ENCODE results near the gene ACO1. TPM values are rescaled to one million over a fixed set of nuclear protein-coding genes. Genes with fewer than 3 reads are reported as not detected.
A peak's percentile ranks its signal among the peaks of the same experiment; 100 is the strongest.

Gene ACO1
- total RNA-seq, 2 donors from 2014 or later, result 10.1 to 16.6 TPM

DNA sequence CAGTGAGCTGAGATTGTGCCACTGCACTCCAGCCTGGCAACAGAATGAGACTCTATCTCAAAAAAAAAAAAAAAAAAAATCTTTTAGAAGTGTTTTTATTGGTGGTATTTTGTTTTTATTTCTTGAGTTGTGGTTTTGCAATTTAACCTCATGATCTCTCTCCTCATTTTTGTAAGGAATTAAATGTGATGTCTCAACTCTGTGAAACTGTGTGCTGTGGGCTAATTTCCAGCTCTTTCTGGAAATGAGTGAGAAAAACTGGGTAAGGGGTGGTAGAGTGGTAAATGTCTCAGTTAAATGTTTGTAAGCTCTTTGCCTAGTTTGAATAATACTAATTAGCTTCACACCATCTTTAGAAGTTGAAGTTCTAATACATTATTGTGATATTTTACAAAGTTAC is 29.0 kb downstream of the ACO1 start:
- DNase-seq (no peak), ATAC-seq (replicated peaks in 1 of 2) (no peak)
- no peak overlapping the region for H3K27ac Mint-ChIP-seq
- H3K4me1 Mint-ChIP-seq (ENCODE audit: low read depth), result no peaks in the 10 kb centered on the region
- H3K27me3 Mint-ChIP-seq (ENCODE audit: low read depth), result no peaks in the 10 kb centered on the region
- H3K9me3 Mint-ChIP-seq, result no peaks in the 10 kb centered on the region
- peaks cover 0 to 2% of the 10 kb centered on the region in 2 donors for H3K36me3 Mint-ChIP-seq (ENCODE audit: insufficient read depth in 2 of 2)
- no peak overlapping the region for H3K4me3 Mint-ChIP-seq

DNA sequence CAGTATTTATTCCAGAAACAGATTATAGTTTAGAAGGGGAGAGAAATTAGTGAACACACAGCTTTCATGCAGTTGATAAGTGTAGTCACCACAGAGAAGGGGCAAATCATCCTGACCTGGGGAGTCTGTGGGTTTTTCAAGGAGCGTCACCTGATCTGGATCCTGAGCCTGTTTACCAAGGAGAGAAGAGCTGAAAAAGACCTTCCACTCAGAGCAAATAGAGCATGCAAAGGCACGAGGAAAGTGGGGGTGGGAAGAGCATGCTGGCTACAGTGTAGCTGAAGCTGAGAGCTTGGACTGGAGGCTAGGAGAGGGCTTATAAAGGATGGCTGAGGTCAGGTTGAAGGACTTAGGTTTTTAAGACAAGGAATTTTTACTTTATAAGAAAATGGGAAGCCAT is 30.4 kb downstream of the ACO1 start:
- no peaks in the 10 kb centered on the region for H3K4me1 Mint-ChIP-seq (ENCODE audit: low read depth)
- H3K36me3 Mint-ChIP-seq (ENCODE audit: insufficient read depth in 2 of 2), result no peaks in the 10 kb centered on the region
- no peak overlapping the region for H3K4me3 Mint-ChIP-seq
- no peaks in the 10 kb centered on the region for H3K27me3 Mint-ChIP-seq (ENCODE audit: low read depth)
- no peaks in the 10 kb centered on the region for H3K9me3 Mint-ChIP-seq
- H3K27ac Mint-ChIP-seq, result no peak overlapping the region
- DNase-seq (no peak), ATAC-seq (replicated peaks in 1 of 2) (no peak)

DNA sequence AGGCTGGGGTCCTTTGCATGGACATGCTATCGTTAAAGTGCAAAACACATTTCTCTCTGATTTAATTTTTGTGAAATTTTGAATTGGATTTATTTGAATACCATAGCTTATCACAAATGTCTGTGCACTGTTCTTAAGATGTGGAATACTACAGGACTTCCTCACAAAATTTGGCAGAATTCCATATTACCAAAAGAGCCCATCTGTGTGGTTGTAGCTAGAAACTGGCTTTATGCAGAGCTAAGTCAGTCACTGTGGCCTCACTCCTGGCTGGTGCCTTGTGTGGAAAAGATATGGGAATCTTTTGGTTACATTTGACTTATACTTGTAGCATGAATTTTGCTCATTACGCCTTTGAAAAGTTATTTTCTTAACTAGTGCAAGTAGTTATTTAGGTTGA is 35.5 kb downstream of the ACO1 start:
- Mint-ChIP-seq H3K4me3 (no peak overlapping the region), H3K36me3 (ENCODE audit: insufficient read depth in 2 of 2) (peaks cover 0 to 2% of the 10 kb centered on the region in 2 donors), H3K27ac (no peak overlapping the region), H3K4me1 (ENCODE audit: low read depth) (no peaks in the 10 kb centered on the region), H3K9me3 (no peaks in the 10 kb centered on the region), H3K27me3 (ENCODE audit: low read depth) (no peaks in the 10 kb centered on the region)
- no peak for DNase-seq
- ATAC-seq (replicated peaks in 1 of 2), result no peak

DNA sequence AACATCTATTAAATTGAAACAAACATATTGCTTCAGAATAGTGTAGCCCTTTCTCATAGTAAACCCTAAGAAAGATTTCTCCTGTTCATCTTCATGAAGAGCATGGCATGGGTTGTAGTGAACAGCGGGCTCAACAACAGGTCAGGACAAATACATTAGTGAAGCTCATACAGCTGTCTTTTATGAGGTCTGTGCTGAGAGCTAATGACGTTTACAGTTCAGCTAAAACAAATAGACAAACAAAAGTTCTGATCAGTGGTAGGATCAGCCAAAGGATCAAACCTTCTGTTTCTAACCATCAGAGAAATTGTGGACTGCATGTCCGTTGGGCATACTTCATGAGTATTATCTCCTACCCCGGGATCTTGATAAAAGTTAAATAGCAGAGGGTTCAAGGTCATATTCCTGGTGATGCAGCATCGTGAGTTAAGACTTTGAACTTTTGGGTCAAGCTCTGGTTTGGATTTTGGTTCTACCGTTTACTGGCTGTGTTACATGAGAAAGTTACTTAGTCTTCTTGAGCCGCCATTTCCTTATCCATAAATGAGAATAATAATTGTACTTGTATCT is 37.9 kb downstream of the ACO1 start:
- Mint-ChIP-seq H3K27ac (no peak overlapping the region), H3K27me3 (ENCODE audit: low read depth) (no peaks in the 10 kb centered on the region), H3K4me3 (no peak overlapping the region), H3K4me1 (ENCODE audit: low read depth) (no peaks in the 10 kb centered on the region), H3K36me3 (ENCODE audit: insufficient read depth in 2 of 2) (peaks cover 0 to 3% of the 10 kb centered on the region in 2 donors), H3K9me3 (no peaks in the 10 kb centered on the region)
- DNase-seq (no peak), ATAC-seq (replicated peaks in 1 of 2) (no peak)

DNA sequence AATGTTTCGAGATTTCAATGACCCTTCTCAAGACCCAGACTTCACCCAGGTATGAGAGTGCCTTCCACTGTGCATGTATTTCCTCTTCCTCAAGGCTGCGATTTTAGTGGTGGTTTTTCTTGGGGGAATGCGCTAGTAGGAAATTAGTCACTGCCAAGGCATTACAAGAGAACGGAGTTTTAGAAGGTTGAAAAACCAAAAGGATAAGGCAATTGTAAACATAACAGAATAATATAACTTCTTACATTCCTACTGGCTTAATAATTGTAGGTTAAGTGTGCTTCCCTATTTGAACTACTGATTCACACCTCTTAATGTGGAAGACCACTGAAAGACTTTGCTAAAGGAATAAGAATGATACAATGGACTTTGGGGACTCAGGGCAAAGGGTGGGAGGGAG is 38.9 kb downstream of the ACO1 start:
- Mint-ChIP-seq H3K36me3 (ENCODE audit: insufficient read depth in 2 of 2) (peaks cover 0 to 3% of the 10 kb centered on the region in 2 donors), H3K27me3 (ENCODE audit: low read depth) (no peaks in the 10 kb centered on the region)

DNA sequence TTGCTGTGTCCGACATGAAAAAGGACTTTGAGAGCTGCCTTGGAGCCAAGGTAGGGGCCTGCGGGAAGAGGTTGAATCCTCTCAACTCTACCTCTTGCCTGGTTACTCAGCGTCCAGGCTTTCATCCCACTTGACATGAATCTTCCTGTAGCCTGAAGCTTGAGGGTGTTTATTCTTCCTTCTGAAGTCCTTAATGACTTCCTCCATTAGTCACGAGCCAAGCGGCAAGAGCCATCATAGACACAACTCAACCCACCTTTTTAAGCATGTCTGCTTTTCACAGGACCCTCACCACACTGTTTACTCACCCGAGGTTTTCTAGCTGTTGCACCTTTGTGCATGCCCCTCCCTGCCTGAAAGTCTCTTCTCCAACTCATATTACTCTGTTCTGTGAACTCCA is 40.2 kb downstream of the ACO1 start:
- no peak overlapping the region for H3K4me3 Mint-ChIP-seq
- H3K36me3 Mint-ChIP-seq (ENCODE audit: insufficient read depth in 2 of 2), result peaks cover 0 to 3% of the 10 kb centered on the region in 2 donors
- no peak for DNase-seq
- no peak overlapping the region for H3K27ac Mint-ChIP-seq
- no peak for ATAC-seq (replicated peaks in 1 of 2)
- no peaks in the 10 kb centered on the region for H3K4me1 Mint-ChIP-seq (ENCODE audit: low read depth)
- no peaks in the 10 kb centered on the region for H3K9me3 Mint-ChIP-seq
- H3K27me3 Mint-ChIP-seq (ENCODE audit: low read depth), result no peaks in the 10 kb centered on the region

More for the DNA sequence above, 38.9 kb downstream of the ACO1 start:
- no peak overlapping the region for H3K27ac Mint-ChIP-seq
- no peaks in the 10 kb centered on the region for H3K9me3 Mint-ChIP-seq
- no peak overlapping the region for H3K4me3 Mint-ChIP-seq
- no peak for DNase-seq
- ATAC-seq (replicated peaks in 1 of 2), result no peak
- H3K4me1 Mint-ChIP-seq (ENCODE audit: low read depth), result no peaks in the 10 kb centered on the region

DNA sequence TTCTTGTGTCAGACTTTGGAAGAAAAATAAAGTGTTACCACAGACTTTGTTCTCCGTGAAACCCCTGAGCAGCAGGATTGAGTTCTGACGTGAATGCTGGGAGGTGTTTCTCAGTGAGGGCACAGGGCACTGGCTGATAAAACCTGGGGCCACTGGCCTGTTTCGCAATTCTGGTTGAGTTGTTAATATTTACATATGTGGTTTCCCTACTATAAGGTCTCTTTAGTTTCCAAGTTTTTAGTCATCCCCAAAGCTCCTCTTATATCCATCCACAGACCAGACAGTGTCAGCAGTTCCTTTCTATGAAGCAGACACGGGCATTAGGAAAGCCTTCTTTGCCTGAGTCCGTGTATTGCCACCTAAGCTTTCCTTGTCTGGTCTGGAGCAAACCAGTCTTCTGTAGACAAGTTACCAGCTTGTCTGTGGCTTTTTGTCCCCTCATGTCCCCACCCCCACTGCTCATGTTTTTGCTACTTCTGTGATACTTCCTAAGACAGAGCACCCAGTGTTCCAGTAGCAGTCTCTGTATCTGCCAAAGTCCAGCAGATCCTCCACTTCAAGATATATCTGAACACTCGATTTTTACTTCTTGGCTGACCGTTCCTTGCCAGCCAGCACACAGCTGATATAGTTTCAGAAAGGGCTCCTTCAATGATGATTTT is 42.0 kb downstream of the ACO1 start:
- no peaks in the 10 kb centered on the region for H3K27me3 Mint-ChIP-seq (ENCODE audit: low read depth)
- H3K27ac Mint-ChIP-seq, result no peak overlapping the region
- peaks cover 0 to 3% of the 10 kb centered on the region in 2 donors for H3K36me3 Mint-ChIP-seq (ENCODE audit: insufficient read depth in 2 of 2)
- H3K9me3 Mint-ChIP-seq, result no peaks in the 10 kb centered on the region
- no peak for ATAC-seq (replicated peaks in 1 of 2)
- no peak overlapping the region for H3K4me3 Mint-ChIP-seq
- DNase-seq, result no peak
- H3K4me1 Mint-ChIP-seq (ENCODE audit: low read depth), result no peaks in the 10 kb centered on the region

DNA sequence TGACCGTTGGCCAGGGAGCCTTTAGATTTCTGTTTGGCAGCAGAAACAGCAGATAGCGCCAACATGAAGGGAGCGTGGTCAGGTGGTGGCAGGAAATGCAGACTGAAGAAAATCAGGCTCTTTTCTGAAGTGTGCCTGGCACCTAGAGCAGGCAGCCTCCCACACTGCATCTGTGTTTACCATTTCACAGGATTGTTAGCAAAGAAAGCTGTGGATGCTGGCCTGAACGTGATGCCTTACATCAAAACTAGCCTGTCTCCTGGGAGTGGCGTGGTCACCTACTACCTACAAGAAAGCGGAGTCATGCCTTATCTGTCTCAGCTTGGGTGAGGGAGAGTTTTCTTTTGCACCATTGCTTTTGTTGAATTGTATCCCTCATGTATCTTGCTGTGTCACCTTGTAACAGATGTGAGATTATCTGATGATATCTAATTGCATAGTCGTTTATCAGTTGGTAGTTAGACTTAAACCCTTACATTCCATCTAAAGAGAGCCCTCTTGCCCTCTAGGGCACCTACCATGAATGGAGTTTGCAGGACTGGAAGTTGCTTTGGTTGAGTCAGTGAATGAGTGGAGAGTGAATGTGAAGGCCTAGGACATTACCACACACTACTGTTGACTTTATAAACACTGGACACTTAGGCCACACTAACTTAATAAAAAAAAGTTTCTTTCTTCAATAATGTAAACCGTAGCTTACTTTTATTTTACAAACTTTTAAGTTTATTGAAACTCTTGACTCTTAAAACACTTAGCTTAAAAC is 42.8 kb downstream of the ACO1 start:
- Mint-ChIP-seq H3K4me1 (ENCODE audit: low read depth) (no peaks in the 10 kb centered on the region), H3K36me3 (ENCODE audit: insufficient read depth in 2 of 2) (peaks cover 0 to 3% of the 10 kb centered on the region in 2 donors), H3K27me3 (ENCODE audit: low read depth) (no peaks in the 10 kb centered on the region), H3K4me3 (no peak overlapping the region), H3K27ac (no peak overlapping the region), H3K9me3 (no peaks in the 10 kb centered on the region)
- DNase-seq (no peak), ATAC-seq (replicated peaks in 1 of 2) (peak in 1 of 2 donors; percentile 39)

DNA sequence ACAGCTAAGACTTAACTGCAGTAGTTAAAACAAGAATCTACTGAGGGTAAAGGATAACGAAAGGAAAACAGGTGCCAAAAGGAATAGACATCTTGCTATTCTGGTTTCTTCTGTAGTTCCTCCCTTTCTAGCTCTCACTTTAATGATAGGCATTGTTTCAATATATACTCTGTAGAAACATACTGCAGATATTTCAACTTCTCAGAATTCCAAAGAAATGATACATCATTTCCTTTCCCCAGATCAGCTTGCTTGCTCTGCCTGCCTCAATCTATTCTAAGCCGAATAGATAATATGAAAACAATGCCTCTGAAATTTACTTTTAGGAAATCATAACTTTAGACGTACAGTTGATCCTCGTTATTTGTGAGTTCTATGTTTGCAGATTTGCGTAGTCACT is 46.3 kb downstream of the ACO1 start:
- no peaks in the 10 kb centered on the region for H3K4me1 Mint-ChIP-seq (ENCODE audit: low read depth)
- DNase-seq (no peak), ATAC-seq (replicated peaks in 1 of 2) (no peak)
- H3K9me3 Mint-ChIP-seq, result no peaks in the 10 kb centered on the region
- H3K27ac Mint-ChIP-seq, result no peak overlapping the region
- no peaks in the 10 kb centered on the region for H3K27me3 Mint-ChIP-seq (ENCODE audit: low read depth)
- no peaks in the 10 kb centered on the region for H3K36me3 Mint-ChIP-seq (ENCODE audit: insufficient read depth in 2 of 2)
- no peak overlapping the region for H3K4me3 Mint-ChIP-seq

DNA sequence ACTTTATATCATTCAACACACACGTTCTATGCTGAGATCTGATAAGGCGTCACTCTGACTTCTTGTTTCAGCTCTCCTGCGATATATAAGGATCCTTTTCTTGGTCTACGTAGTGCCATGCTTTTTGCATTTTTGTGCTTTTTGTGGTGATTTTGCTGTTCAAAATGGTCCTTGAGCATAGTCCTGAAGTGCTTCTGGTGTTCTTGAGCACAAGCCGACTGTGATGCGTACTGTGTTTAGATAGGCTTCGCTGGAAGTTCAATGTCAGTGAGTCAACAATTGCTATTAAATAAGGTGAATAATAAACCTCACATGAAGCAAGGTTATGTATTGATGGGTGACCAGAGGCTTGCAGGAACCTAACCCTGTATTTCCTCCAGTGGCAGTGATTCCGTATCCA is 46.8 kb downstream of the ACO1 start:
- DNase-seq (no peak), ATAC-seq (replicated peaks in 1 of 2) (no peak)
- no peak overlapping the region for H3K27ac Mint-ChIP-seq
- H3K4me1 Mint-ChIP-seq (ENCODE audit: low read depth), result no peaks in the 10 kb centered on the region
- no peak overlapping the region for H3K4me3 Mint-ChIP-seq
- no peaks in the 10 kb centered on the region for H3K27me3 Mint-ChIP-seq (ENCODE audit: low read depth)
- H3K9me3 Mint-ChIP-seq, result no peaks in the 10 kb centered on the region
- no peaks in the 10 kb centered on the region for H3K36me3 Mint-ChIP-seq (ENCODE audit: insufficient read depth in 2 of 2)

DNA sequence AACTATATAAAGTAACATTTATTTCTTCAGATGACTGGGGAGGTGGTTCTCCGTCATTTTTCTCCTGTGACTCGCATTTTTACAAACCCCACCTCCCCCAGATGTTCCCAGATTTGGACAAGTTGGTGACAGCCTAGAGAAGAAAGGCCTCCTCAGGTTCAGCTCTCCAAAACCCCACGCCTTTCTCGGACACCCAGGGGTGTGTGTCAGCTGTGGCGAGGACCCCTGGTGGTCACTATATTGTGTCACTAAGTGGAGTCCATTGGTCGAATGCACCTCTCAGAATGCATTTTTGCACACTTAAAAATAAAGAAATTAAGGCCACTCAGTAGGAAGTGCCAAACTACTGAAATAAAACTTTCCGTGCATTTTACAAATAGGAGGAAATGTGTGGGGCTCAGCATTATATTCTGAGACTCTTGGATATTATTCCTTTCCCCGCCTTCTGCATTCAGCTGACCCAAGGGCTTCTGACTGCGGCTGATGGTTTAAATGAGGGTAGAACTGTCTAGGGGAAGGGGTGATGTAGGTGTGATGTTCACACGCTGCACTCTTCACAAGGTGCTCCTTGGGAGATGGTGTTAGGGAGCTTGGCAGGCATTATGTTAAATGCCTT is 47.6 kb downstream of the ACO1 start:
- Mint-ChIP-seq H3K4me3 (no peak overlapping the region), H3K36me3 (ENCODE audit: insufficient read depth in 2 of 2) (no peaks in the 10 kb centered on the region), H3K9me3 (no peaks in the 10 kb centered on the region), H3K27ac (no peak overlapping the region), H3K27me3 (ENCODE audit: low read depth) (no peaks in the 10 kb centered on the region), H3K4me1 (ENCODE audit: low read depth) (no peaks in the 10 kb centered on the region)
- DNase-seq (peak; percentile 8 to 31), ATAC-seq (replicated peaks in 1 of 2) (peak; percentile 35 to 43)

DNA sequence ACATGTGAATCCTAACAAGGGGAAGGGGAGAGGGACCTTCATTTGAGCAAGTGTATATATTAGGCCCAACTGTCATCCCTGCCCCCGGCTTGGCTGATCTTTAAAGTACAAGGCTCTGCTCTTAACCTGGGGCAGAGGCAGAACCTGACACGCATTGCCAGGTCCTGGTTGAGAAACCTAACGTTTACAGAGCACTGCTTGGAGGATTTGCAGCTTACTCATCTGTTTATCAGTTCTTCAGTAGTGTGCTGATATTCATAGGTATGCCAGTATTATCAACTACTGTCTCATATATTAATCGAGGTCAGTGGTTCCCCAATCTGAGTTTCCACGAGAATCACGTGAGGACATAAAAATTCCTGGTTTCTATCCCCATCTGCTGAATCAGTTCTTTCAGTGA is 50.4 kb downstream of the ACO1 start:
- Mint-ChIP-seq H3K9me3 (no peaks in the 10 kb centered on the region), H3K4me3 (no peak overlapping the region), H3K27ac (no peak overlapping the region), H3K27me3 (ENCODE audit: low read depth) (no peaks in the 10 kb centered on the region), H3K4me1 (ENCODE audit: low read depth) (no peaks in the 10 kb centered on the region), H3K36me3 (ENCODE audit: insufficient read depth in 2 of 2) (no peaks in the 10 kb centered on the region)
- no peak for DNase-seq
- no peak for ATAC-seq (replicated peaks in 1 of 2)

DNA sequence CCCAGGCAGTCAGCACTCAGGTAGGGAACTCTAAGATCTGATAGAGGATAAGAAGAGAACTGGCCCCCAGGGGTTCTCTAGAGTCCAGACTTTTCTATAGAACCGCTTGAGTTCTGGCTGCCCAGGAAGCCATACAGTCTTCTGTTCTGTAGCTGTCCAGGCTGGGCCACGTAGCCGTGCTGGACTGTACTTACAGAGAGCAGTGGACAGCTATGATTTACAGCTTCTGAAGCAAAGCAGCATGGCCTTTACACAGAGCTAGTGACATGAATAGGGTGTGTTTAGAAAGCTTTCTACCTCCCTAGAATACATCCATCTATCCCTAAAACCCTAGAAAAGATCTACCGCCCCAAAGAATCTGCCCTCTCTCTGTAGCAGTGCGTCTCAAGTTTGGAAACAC is 57.2 kb downstream of the ACO1 start:
- H3K27me3 Mint-ChIP-seq (ENCODE audit: low read depth), result no peaks in the 10 kb centered on the region
- DNase-seq (no peak), ATAC-seq (replicated peaks in 1 of 2) (no peak)
- no peak overlapping the region for H3K27ac Mint-ChIP-seq
- H3K4me1 Mint-ChIP-seq (ENCODE audit: low read depth), result no peaks in the 10 kb centered on the region
- H3K9me3 Mint-ChIP-seq, result peaks cover 0 to 5% of the 10 kb centered on the region in 2 donors
- H3K36me3 Mint-ChIP-seq (ENCODE audit: insufficient read depth in 2 of 2), result peaks cover 1 to 8% of the 10 kb centered on the region in 2 donors
- H3K4me3 Mint-ChIP-seq, result no peak overlapping the region

Measured in activated T-cell treated with anti-CD3 and anti-CD28 coated beads, Interleukin-2, amount 50 U/mL, for 72 hours (primary cell).